G401 (cell line): ENCODE results near the gene PKD1L1. TPM values are rescaled to one million over a fixed set of nuclear protein-coding genes. Genes with fewer than 3 reads are reported as not detected.

Source experiments
- DNase-seq: peaks from one replicate; pipeline ENCODE4 v3.0.0-alpha.2; 2015; ENCODE audit warnings: low spot score
- in situ Hi-C: cut with HindIII; loops from 2 replicates; pipeline ENCODE4 v1.10.0; 2016; ENCODE audit warnings: low sequenced_read_pairs, mixed read lengths
- total RNA-seq: library from RNA; depleted of rRNA; stranded (reverse); fragments of >200 nt; shearing (Covaris generic); gene quantifications from 2 replicates; pipeline ENCODE4 v1.2.3, GENCODE V29; 2014

PKD1L1 gene
- total RNA-seq, 1 experiment from 2014 or later: 0.14 TPM

DNA sequence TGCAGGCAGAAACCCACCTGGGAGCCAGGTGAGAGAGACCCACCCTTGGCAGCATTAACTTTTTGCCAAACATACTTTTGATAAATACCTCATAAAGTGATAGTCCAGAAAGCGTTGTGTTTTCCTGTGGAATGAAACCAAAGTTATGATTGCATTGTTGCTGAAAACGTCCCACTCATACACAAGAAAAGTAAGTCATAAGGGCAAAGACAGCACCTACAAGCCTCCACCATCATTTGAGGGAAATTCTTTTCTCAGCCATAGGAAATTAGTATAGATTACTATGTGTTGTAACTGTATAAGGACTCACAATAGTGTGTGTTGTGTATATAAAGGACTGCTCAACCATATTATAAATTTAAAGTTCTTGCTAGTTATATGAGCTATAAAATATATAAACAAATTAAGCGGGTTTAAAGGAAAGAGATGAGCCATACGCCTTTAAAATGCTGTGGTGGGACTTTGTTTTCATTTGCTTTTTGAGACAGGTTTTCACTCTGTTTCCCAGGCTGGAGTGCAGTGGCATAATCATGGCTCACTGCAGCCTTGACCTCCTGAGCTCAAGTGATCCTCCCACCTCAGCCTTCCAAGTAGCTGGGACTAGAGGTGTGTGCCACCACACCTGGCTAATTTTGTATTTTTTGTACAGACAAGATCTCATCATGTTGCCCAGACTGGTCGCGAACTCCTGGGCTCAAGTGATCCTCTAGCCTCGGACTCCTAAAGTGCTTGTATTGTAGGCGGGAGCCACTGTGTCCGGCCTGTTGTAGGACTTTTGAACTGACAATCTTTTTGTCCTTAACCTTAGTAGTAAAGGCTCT lies 160.8 kb downstream of the PKD1L1 start:
- in situ Hi-C loops: no loop called here
- DNase-seq: no peak

DNA sequence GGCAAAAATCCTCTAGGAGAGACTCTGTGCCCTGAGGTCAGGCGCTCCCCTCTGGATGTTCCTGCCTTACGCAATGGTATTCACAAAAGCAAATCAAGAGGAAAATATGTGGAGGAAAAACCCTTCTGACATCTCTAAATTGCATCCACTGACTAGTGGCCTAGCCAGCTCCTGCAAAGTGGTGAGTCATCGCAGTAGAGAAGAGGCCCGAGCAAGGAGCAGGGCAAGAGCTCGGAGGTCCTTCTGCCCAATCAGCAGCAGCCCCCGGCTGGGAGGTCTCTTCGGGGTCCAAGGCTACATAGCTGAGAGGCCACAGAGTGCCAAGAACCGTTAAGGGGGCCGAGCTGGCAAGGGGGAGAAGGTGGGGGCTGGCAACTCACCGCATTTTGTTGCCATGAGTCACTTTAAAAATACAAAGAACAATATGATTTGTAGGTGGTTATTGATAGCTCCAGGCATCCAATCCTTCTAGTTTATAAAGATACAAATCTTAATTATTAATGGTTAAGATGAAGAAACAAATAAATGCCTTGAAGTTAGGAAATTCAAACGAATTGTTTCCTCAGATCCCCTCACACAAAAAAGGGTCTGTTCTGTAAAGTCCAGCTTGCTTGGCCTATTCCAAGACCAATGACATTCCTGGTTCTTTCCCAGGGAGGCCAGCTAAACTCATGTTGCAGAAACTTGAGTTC lies 161.6 kb downstream of the PKD1L1 start:
- in situ Hi-C loops: no loop called here
- DNase-seq: peak; percentile 76

DNA sequence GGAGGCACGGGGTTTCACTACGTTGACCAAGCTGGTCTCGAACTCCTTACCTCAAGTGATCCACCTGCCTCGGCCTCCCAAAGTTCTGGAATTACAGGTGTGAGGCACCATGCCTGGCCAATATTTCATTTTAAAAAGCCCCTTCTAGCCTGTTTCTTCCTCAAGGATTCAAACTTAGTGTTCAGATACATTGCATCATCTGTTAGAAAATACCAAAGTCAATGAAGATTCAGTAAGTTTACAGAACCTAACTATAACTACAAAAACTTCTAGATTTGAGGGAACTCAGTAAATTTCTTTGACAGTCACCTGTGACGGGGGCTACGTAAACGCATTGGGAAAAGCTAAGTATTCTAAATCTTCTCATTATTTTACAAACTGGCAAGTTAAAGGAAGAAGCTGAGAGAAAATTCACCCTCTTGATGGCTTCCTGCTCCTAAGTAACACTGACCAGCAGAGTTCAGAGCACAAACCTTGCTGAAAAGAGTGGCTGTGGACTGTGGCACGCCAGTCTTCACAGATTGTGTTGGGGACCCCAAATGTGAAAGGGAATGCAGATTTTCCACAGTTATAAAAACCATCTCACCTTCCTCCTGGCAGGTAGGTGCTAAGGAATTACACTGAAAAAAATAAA lies 162.2 kb downstream of the PKD1L1 start:
- in situ Hi-C loops: no loop called here
- no peak for DNase-seq

DNA sequence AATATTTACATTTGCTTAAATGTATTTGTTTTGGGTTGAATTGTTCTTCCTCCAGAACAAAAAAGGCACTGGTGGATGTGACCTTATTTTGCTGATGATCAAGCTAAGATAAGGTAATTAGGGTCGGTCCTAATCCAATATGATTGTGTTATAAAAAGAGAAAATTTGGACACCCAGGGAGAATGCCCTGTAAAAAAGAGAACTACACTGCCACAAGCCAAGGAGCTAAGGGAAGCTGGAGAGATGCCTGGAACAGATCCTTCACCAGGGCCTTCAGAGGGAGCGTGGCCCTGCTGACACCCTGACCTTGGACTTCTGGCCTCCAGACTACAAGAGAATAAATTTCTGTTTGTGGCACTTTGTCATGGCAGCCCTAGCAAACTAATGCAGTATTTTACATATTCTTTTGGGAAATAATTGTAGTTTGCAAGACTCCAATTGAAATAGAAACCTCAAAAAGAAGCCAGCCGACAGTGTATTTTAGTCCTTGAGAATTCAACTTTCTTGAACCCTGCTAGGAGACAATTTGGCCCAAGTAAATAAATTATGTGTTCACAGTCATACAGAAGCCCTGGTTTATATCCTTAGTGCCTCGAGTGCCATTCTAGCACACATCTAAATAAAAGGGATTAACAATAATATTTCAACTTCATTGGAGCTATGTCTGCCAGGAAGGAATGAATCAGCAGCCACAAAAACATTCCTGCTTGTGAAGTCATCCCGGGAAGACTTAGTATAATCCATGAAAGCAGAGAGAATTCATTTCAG lies 164.6 kb downstream of the PKD1L1 start:
- in situ Hi-C loops: no loop called here
- peak; percentile 37 for DNase-seq

DNA sequence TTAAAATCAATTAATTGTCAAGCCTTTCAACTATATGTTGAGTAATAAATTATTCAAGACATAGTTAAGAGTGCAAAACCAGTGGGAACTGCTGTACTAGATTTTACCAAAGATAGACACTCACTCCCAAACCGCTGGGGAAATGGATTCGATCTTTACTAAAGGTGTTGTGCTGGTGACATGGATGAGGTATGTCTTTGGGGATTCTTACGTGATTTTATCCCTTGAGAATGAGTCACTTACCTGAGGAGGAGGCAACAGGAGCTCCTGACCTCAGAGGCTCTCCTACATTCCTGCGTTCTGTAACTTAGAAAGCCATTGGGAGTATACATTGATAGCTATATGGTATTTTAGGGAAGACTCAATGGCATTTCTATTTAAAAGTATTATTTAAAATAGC lies 165.5 kb downstream of the PKD1L1 start:
- in situ Hi-C loops: no loop called here
- DNase-seq: no peak

DNA sequence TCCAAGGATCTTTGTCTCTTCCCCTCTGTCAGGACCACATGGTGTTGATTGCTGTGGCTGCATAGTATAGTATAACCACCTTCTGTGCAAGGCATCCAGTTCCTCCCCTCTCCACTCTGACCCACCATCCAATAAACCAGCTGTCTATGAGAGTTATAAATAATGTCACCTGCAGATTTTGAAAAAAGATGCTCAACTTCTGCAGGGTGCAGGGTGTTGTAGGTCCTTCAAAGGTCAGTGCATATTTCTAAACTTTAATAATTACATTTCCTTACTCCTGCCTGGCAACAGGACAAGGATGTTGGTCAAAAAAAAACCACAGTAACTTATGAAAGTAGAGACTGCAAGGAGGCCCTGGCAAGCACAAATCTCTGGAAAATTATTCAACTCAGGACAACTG lies 166.2 kb downstream of the PKD1L1 start:
- no peak for DNase-seq
- in situ Hi-C loops: no loop called here

DNA sequence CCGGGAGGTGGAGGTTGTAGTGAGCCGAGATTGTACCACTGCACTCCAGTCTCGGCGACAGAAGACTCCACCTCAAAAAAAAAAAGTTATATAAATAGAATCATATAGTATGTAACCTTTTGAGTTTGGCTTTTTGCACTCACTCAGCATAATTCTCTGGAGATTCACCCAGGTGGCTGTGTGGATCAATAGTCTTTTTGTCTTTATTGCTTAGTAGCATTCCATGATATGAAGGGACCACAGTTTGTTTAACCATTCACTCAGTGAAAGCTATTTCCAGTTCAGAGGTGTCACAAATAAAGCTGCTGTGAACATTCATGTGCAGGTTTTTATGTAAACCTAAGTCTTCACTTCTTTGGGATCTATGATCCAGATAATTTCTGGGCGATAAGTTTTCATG lies 167.7 kb downstream of the PKD1L1 start:
- in situ Hi-C loops: no loop called here
- DNase-seq: no peak

DNA sequence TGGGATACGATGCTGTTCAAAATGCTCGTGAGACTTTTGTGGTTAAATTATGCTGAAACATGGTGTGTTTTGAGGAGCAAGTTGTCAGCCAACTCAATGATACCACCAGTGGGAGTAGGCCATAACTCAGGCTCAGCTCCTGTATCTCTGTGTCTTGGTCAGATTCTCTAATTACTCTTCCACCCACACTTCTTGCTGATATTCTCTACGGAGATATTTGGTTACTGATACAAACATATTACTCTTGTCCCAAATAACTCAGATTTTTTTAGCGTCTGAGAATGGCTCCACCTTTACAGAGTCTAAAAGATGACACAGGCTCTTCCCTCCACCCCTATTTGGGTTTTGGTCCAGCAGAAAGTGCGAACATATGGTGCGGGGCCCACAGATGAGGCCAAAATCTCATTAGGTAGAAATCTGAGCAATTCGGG lies 168.9 kb downstream of the PKD1L1 start:
- DNase-seq: peak; percentile 93
- in situ Hi-C loops: no loop called here

DNA sequence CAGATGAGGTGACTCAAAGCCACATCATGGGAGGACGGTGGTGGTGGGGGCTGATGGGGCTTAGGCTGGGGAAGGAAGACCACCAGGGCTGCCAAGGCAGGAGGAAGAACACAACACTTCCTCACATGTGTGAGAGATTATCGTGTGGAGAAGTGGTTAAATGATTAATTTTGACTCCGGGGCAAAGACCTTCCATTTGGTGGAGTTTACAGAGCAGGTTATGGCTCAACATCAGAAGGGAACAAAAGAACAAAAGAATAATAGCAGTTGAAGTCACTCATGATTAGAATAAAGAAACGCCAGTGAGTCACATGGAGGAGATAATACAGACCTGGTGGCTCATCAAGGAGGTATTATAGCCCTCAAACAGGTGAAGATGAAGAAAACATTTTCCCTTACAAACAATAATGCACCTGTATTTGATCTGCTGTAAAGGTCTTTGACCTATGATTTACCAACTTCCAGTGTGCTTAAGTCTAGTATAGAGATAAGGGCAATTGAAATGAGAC lies 170.1 kb downstream of the PKD1L1 start:
- in situ Hi-C loops: no loop called here
- no peak for DNase-seq

DNA sequence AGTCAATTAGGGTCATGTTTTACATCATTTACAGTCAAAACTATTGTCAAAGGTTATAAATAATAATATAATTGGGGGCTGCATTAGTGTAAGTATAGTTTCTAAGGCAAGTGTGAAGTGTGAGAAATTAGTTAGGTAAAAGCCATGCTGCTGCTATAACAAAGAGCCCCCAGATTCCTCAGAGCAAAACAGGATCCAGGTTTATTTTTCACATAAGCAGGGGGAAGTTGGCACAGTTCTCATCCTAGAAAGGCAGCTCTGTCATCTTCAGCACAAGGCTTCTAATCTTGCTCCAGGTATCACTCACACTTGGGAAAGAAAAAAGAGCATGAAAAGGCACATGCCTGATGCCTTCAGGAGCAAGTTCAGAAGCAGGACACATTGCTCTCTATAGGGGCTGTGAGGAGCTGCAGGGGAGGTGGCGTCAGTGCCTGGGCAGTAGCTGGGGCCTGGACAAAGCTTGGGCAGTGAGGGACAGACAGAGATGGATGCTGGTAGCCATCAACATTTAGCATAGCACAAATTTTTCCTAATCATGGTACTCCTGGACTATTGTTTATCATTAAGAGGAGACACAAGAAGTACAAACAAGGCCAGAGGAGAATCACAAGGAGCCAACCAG lies 170.6 kb downstream of the PKD1L1 start:
- no peak for DNase-seq
- in situ Hi-C loops: no loop called here

DNA sequence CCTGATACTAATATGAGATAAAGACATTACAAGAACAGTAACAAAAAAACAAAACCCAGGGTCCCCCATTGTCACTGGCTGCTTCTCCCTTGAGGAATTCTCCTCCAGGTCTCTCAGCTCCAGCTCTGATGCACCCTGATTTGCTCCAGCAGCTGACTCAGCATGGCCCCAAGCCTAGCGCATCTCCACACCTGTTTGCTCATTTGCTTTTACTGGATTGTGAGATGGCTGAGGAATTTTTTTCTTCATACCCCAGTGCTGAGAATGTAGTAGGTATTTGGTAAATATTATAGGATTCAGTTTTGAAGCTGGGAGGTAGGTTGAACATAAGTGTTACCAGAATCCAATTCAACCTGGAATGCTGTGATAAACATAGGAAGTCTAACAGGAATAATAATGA lies 171.9 kb downstream of the PKD1L1 start:
- in situ Hi-C loops: no loop called here
- DNase-seq: no peak

DNA sequence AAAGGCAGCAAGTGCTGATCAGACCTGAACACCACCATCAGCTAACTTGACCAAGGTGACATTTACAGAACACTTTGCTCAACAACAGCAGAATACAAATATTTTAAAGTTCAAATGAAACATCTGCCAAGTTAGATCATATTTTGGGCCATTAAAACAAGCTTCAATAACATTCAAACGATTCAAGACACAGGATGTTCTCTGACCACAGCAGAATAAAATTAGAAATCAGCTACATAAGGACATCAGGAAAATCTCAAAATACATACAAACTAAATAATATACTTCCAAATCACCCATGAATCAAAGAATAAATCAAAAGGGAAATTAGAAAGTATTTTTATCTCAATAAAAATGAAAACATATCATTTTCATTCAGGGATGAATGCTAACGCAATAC lies 173.0 kb downstream of the PKD1L1 start:
- no peak for DNase-seq
- in situ Hi-C loops: no loop called here

DNA sequence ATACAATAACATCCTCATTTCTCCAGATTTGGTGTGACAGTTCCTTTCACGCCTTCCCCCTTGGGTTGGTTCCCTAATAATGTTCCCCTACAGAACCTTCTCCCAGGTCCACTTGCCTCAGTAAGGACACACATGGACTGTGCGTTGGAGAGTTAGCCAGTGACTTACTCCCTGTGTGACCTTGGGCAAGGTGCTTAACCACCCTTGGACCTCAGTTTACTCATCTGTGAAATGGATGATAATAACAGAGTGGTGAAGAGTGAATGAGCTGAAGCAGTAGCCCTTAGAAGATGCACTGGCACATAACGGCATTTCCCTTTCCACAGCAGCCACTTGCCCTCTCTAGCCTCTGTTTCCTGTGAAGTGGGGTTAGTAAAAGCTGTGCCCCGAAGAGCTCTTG lies 175.8 kb downstream of the PKD1L1 start:
- DNase-seq: no peak
- in situ Hi-C loops: no loop called here

DNA sequence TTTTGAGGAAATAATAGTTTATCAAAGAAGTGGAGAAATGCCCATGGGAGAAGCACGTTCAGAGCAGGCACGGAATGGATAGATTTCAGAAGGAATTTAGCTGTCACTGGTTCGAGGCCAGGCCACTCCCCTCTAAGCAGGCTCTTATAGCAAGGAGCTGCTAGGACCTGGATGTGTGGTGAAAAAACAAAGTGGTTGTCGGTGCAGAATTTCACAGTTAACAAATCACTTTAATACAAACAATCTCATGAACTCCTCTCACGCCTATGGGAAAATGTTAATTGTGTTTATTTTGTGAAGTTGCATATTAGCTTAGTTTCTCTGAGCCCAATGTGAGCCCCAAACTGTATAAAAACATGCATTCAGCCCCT lies 176.3 kb downstream of the PKD1L1 start:
- in situ Hi-C loops: no loop called here
- DNase-seq: no peak

DNA sequence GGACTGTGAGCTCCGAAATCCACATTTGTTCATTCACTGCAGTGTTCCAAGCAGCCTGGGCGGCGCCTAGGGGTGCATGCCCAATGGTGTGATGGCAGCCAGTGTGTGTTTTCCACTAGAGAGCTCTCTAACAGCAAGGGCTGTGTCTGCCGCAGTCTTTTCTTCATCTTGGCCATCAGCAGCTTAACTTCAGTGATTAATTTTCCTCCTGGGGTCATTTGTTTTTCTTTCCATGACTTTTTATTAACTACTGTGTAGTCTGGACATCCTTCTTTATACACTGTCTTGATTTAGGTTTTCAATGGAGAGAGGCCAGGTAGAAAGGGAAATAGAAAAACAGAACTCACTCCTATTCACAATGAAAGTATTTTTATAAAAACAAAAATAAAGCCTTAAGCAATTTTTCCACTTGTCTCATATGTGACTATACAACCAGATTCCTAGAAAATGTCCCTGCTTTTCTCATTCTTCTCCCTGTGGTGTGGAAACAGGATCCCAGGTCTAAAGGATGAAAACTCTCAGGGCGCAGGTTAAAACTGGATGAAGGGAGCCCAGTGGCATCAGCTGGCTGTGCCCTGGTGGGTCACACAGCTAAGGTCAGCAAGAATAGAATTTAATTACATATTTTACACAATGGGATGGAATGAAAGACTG lies 176.8 kb downstream of the PKD1L1 start:
- DNase-seq: peak; percentile 60
- in situ Hi-C loops: no loop called here

DNA sequence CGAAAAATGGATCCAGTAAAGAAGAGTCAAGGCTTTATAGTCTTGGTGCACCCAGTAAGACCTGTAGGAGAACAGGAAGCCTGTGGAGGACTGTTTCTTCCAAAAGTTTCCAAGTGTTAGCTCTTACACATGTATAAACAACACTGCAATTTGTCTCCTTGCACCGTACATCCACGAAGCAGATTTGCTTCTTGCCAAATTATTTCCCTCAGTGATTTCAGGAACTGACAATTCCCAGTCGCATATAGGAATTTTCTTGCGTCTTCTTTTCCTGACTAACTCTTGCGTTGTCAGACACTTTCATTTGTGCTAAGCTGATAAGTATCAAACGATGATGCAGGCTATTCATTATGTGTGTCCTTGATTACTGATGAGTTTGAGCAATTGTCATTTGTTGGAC lies 182.1 kb downstream of the PKD1L1 start:
- no peak for DNase-seq
- in situ Hi-C loops: no loop called here

DNA sequence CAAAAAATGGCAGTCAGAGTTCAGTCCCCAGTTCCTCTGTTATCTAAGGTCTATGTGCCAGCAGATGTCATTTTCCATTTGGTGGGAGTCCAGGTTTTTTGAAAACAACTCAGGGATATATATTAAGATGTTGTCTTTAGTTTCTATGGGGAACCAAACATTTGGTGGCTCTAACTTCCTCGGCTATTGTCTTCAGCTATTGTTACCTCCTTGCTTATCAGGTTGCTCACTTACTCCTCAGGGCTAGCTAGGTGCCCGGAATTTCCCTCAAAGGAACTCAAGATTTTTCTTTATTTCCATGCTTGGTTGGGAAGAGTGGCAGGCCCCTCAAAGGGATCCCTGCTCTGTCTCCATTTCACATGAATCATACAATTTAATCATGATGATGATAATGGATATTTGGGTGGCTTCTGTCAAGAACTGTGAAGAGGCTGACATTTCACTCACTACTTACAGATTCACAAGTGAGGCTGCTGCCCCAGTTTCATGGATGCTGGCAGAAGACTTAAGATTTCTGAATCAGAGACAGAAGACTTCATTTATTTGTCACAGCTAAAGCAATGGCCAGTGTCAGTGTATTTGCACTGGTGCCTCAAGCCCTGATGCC lies 182.8 kb downstream of the PKD1L1 start:
- in situ Hi-C loops: no loop called here
- no peak for DNase-seq

DNA sequence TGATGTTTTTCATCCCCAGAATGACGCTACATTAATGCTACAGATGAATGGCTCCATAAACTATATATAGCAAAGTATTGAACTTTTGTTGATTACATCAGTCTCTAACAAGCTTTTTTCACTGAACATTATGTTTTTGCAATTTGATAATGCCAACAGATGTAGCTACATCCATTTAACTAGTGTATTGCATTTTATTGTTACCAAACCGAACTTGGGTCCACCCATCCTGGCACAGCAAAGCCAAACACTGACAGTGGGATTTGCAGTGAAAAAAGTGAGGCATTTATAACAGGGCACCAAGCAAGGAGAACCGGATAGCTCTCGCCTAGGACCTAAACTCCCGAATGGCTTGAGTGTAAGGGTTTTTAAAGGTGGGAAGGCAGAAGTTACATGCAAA lies 183.5 kb downstream of the PKD1L1 start:
- in situ Hi-C loops: no loop called here
- no peak for DNase-seq
